ENCODE results near the gene PTRH2. TPM values are rescaled to one million over a fixed set of nuclear protein-coding genes. Genes with fewer than 3 reads are reported as not detected.

Gene PTRH2
- total RNA-seq, 1 experiment from 2014 or later, result 59.6 TPM

GRCh38 chr17:59675231-59675630 is 32.0 kb downstream of the PTRH2 start (continued):
- TF ChIP-seq, protein P1, sequence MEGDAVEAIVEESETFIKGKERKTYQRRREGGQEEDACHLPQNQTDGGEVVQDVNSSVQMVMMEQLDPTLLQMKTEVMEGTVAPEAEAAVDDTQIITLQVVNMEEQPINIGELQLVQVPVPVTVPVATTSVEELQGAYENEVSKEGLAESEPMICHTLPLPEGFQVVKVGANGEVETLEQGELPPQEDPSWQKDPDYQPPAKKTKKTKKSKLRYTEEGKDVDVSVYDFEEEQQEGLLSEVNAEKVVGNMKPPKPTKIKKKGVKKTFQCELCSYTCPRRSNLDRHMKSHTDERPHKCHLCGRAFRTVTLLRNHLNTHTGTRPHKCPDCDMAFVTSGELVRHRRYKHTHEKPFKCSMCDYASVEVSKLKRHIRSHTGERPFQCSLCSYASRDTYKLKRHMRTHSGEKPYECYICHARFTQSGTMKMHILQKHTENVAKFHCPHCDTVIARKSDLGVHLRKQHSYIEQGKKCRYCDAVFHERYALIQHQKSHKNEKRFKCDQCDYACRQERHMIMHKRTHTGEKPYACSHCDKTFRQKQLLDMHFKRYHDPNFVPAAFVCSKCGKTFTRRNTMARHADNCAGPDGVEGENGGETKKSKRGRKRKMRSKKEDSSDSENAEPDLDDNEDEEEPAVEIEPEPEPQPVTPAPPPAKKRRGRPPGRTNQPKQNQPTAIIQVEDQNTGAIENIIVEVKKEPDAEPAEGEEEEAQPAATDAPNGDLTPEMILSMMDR (IDR thresholded peaks at IDR 0.05 in 2 of 3, conservative IDR thresholded peaks at IDR 0.05 in 1 of 3; ENCODE audit: borderline replicate concordance in 1 of 3, insufficient read depth in 1 of 3, low read depth in 2 of 3, low read length in 2 of 3), result no peak
- TF ChIP-seq SP1 (IDR thresholded peaks at IDR 0.05; ENCODE audit: low read depth) (no peak), POLR2A (IDR thresholded peaks at IDR 0.05; ENCODE audit: borderline replicate concordance, extremely low read depth, insufficient read depth, insufficient read length) (no peak), POLR2AphosphoS5 (IDR thresholded peaks at IDR 0.05; ENCODE audit: low read depth, low read length) (no peak)
- TF ChIP-seq, protein P2, sequence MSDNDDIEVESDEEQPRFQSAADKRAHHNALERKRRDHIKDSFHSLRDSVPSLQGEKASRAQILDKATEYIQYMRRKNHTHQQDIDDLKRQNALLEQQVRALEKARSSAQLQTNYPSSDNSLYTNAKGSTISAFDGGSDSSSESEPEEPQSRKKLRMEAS (IDR thresholded peaks at IDR 0.05), result no peak

DNA sequence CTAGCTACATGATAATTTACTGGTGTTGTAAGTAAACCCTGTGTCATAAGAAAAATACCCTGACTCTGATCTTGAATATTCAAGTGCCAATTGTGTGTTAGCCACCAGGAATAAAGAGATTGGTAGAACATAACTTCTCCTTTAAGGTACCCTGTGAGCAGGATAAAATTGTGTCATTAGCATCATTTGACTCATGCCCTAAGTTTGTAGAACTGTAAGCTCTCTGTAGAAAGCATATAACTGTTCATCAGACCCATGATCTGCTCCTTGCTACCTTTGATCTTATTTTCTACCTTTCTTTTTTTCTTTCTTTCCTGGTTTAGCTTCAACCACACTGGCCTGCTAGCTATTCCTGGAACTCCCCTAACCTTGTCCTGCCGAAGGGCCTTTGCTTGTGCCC is 35.8 kb downstream of the PTRH2 start:
- Histone ChIP-seq H3K36me3 (ENCODE audit: control insufficient read depth in 1 of 2, insufficient read depth in 2 of 2, low read length in 2 of 2) (peaks cover 71 to 85% of the 10 kb centered on the region in 2 experiments), H3K27me3 (ENCODE audit: insufficient read depth, low read length) (no peaks in the 10 kb centered on the region), H3K4me1 (ENCODE audit: control insufficient read depth in 1 of 2, insufficient read depth in 2 of 2, low read length in 2 of 2) (peaks cover 25 to 40% of the 10 kb centered on the region in 2 experiments), H2AFZ (ENCODE audit: low read depth, low read length, poor library complexity, severe bottlenecking) (no peak overlapping the region), H3K79me2 (ENCODE audit: insufficient read depth, low read length) (peaks cover 97% of the 10 kb centered on the region), H3K4me3 (replicated peaks in 1 of 2; ENCODE audit: low read depth in 1 of 2, low read length in 2 of 2) (no peak overlapping the region), H3K9me3 (ENCODE audit: control insufficient read depth in 1 of 2, insufficient read depth in 1 of 2, low read depth in 1 of 2, low read length in 2 of 2) (no peaks in the 10 kb centered on the region), H3K9me2 (ENCODE audit: insufficient read depth) (no peaks in the 10 kb centered on the region), H3K9ac (ENCODE audit: low read length) (no peak overlapping the region), H3K27ac (ENCODE audit: low read depth, low read length) (0 out of 2 replicates have a peak overlapping the region, but pooled peaks have one; percentile 5), H3K4me2 (ENCODE audit: low read length) (no peak overlapping the region), H4K20me1 (ENCODE audit: insufficient read depth) (peaks cover 10% of the 10 kb centered on the region; the same call in 1 of the 2 replicates)
- DNase-seq (ENCODE audit: low read depth, low spot score), result no peak
- ChIA-PET RAD21 (ENCODE audit: low non-redundant PET in 1 of 2, low total read pairs in 2 of 2, uncharacterized antibody in 2 of 2, unreplicated experiment in 2 of 2) (no interaction called here), POLR2A (interaction anchor here (1.3 kb wide), 1 partner anchor 11 kb away, joined by 4 read pairs; no protein-coding TSS in a partner anchor), CTCF (interaction anchor here (1.3 kb wide), 1 partner anchor 243 kb away, joined by 3 read pairs; no protein-coding TSS in a partner anchor)
- ATAC-seq, result no peak
- no peak for TF ChIP-seq ZNF274 (IDR thresholded peaks at IDR 0.05; ENCODE audit: low read depth, low read length)
- TF ChIP-seq, protein P1 (IDR thresholded peaks at IDR 0.05 in 2 of 3, conservative IDR thresholded peaks at IDR 0.05 in 1 of 3; ENCODE audit: borderline replicate concordance in 1 of 3, insufficient read depth in 1 of 3, low read depth in 2 of 3, low read length in 2 of 3), result no peak
- TF ChIP-seq FOSL1 (IDR thresholded peaks at IDR 0.05; ENCODE audit: low read depth), result no peak
- TF ChIP-seq SP1 (IDR thresholded peaks at IDR 0.05; ENCODE audit: low read depth), result no peak
- no peak for TF ChIP-seq POLR2A (IDR thresholded peaks at IDR 0.05; ENCODE audit: borderline replicate concordance, extremely low read depth, insufficient read depth, insufficient read length)
- TF ChIP-seq RAD21 (IDR thresholded peaks at IDR 0.05; ENCODE audit: low read depth), result no peak
- TF ChIP-seq EZH2phosphoT487 (IDR thresholded peaks at IDR 0.05; ENCODE audit: borderline replicate concordance), result no peak
- TF ChIP-seq CEBPB (IDR thresholded peaks at IDR 0.05; ENCODE audit: low read depth), result no peak
- TF ChIP-seq ZFX (IDR thresholded peaks at IDR 0.05), result no peak
- intact Hi-C loops (cut with micrococcal nuclease), result no loop called here
- no TSS peak for BruUV-seq (replicated peaks)
